ENCODE measurements around the gene U2SURP.
"Not testable (repeated sequence)": the region's sequence is repeated elsewhere in the genome, so short reads cannot be mapped to it uniquely, and the experiment has no call there.

U2SURP gene

GRCh38 chr3:143064777-143065176, 63.4 kb downstream of the U2SURP start:
- Histone ChIP-seq H3K4me1 (ENCODE audit: insufficient read depth, low read length) (peaks cover 11% of the 10 kb centered on the region), H3K4me3 (ENCODE audit: low read length) (no peak overlapping the region), H3K27me3 (ENCODE audit: insufficient read depth, low read length) (no peaks in the 10 kb centered on the region), H3K9me3 (ENCODE audit: insufficient read depth, low read depth, low read length) (no peaks in the 10 kb centered on the region), H3K36me3 (ENCODE audit: insufficient read depth, low read depth, low read length) (peaks cover 7% of the 10 kb centered on the region; the same call in 1 of the 2 replicates), H3K9ac (ENCODE audit: low read depth, low read length) (no peak overlapping the region), H3K27ac (ENCODE audit: low read length) (no peak overlapping the region)

- Histone ChIP-seq H3K4me1 (ENCODE audit: insufficient read depth, low read length) (peaks cover 11% of the 10 kb centered on the region), H3K27me3 (ENCODE audit: insufficient read depth, low read length) (no peaks in the 10 kb centered on the region), H3K27ac (ENCODE audit: low read length) (no peak overlapping the region), H3K36me3 (ENCODE audit: insufficient read depth, low read depth, low read length) (peaks cover 7% of the 10 kb centered on the region; the same call in 1 of the 2 replicates), H3K9me3 (ENCODE audit: insufficient read depth, low read depth, low read length) (no peaks in the 10 kb centered on the region), H3K9ac (ENCODE audit: low read depth, low read length) (no peak overlapping the region), H3K4me3 (ENCODE audit: low read length) (no peak overlapping the region)
These were observed 64.0 kb downstream of the U2SURP start for GRCh38 chr3:143065364-143065763.

DNA sequence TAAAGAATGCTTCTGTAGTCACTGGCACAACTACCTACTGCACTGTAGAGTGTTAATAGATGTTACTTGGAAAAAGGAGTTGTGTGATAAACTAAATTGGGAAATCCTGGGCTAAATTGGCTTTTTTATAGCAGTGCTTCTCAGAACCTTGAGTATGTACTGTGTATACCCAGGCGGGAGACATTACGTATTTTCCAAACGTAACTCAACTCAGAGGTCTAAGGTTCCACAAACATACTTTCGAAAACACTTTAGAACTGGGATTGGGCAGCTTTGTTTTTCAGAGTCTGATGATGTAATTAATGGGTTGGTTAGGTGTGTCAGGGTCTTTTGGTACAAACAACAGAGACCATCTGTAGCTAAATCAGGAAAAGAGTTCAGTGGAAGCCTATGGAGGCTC, 64.7 kb downstream of the U2SURP start:
- H3K27me3 ChIP-seq (ENCODE audit: insufficient read depth, low read length) = no peaks in the 10 kb centered on the region
- H3K9ac ChIP-seq (ENCODE audit: low read depth, low read length) = no peak overlapping the region
- no peak overlapping the region for H3K4me3 ChIP-seq (ENCODE audit: low read length)
- peaks cover 7% of the 10 kb centered on the region; the same call in 1 of the 2 replicates for H3K36me3 ChIP-seq (ENCODE audit: insufficient read depth, low read depth, low read length)
- no peaks in the 10 kb centered on the region for H3K9me3 ChIP-seq (ENCODE audit: insufficient read depth, low read depth, low read length)
- H3K4me1 ChIP-seq (ENCODE audit: insufficient read depth, low read length) = peaks cover 12% of the 10 kb centered on the region
- no peak overlapping the region for H3K27ac ChIP-seq (ENCODE audit: low read length)

GRCh38 chr3:143067201-143067600, 65.8 kb downstream of the U2SURP start:
- no peak overlapping the region for H3K4me3 ChIP-seq (ENCODE audit: low read length)
- no peaks in the 10 kb centered on the region for H3K36me3 ChIP-seq (ENCODE audit: insufficient read depth, low read depth, low read length)
- H3K9me3 ChIP-seq (ENCODE audit: insufficient read depth, low read depth, low read length) = no peaks in the 10 kb centered on the region
- H3K27me3 ChIP-seq (ENCODE audit: insufficient read depth, low read length) = no peaks in the 10 kb centered on the region
- H3K9ac ChIP-seq (ENCODE audit: low read depth, low read length) = no peak overlapping the region
- no peak overlapping the region for H3K27ac ChIP-seq (ENCODE audit: low read length)
- peaks cover 18% of the 10 kb centered on the region for H3K4me1 ChIP-seq (ENCODE audit: insufficient read depth, low read length)

DNA sequence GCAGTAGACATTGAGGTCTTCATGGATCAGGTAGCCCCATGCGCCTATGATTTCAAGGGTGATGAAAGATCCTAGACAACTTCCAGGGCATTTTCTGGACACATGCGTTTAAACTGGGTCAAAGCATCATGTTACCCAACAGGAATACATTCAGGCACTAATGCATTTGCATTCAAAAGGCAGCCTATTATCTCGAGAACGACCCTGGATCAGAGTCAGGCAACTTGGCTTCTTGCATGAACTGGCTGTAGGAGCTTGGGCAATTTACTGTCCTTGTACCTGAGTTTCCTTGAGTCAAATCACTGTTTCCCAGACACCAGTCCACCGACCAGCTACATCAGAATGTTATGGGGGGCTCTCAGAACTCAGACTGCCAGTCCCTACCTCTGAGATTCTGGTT, 66.7 kb downstream of the U2SURP start:
- no peaks in the 10 kb centered on the region for H3K36me3 ChIP-seq (ENCODE audit: insufficient read depth, low read depth, low read length)
- H3K9ac ChIP-seq (ENCODE audit: low read depth, low read length) = no peak overlapping the region

GRCh38 chr3:143070977-143071551, 69.7 kb downstream of the U2SURP start:
- H3K9me3 ChIP-seq (ENCODE audit: insufficient read depth, low read depth, low read length) = no peaks in the 10 kb centered on the region
- H3K27ac ChIP-seq (ENCODE audit: low read length) = no peak overlapping the region
- H3K27me3 ChIP-seq (ENCODE audit: insufficient read depth, low read length) = no peaks in the 10 kb centered on the region
- no peaks in the 10 kb centered on the region for H3K36me3 ChIP-seq (ENCODE audit: insufficient read depth, low read depth, low read length)
- no peak overlapping the region for H3K9ac ChIP-seq (ENCODE audit: low read depth, low read length)
- H3K4me3 ChIP-seq (ENCODE audit: low read length) = no peak overlapping the region
- peaks cover 18% of the 10 kb centered on the region for H3K4me1 ChIP-seq (ENCODE audit: insufficient read depth, low read length)

More for the DNA sequence above, 66.7 kb downstream of the U2SURP start:
- Histone ChIP-seq H3K9me3 (ENCODE audit: insufficient read depth, low read depth, low read length) (no peaks in the 10 kb centered on the region), H3K4me3 (ENCODE audit: low read length) (no peak overlapping the region), H3K27me3 (ENCODE audit: insufficient read depth, low read length) (no peaks in the 10 kb centered on the region), H3K27ac (ENCODE audit: low read length) (no peak overlapping the region), H3K4me1 (ENCODE audit: insufficient read depth, low read length) (peaks cover 18% of the 10 kb centered on the region)

- H3K27ac ChIP-seq (ENCODE audit: low read length) = no peak overlapping the region
- H3K4me1 ChIP-seq (ENCODE audit: insufficient read depth, low read length) = peaks cover 18% of the 10 kb centered on the region
- H3K4me3 ChIP-seq (ENCODE audit: low read length) = no peak overlapping the region
- H3K27me3 ChIP-seq (ENCODE audit: insufficient read depth, low read length) = no peaks in the 10 kb centered on the region
- H3K36me3 ChIP-seq (ENCODE audit: insufficient read depth, low read depth, low read length) = no peaks in the 10 kb centered on the region
- no peaks in the 10 kb centered on the region for H3K9me3 ChIP-seq (ENCODE audit: insufficient read depth, low read depth, low read length)
- no peak overlapping the region for H3K9ac ChIP-seq (ENCODE audit: low read depth, low read length)
These were observed 70.4 kb downstream of the U2SURP start for GRCh38 chr3:143071776-143072175.

DNA sequence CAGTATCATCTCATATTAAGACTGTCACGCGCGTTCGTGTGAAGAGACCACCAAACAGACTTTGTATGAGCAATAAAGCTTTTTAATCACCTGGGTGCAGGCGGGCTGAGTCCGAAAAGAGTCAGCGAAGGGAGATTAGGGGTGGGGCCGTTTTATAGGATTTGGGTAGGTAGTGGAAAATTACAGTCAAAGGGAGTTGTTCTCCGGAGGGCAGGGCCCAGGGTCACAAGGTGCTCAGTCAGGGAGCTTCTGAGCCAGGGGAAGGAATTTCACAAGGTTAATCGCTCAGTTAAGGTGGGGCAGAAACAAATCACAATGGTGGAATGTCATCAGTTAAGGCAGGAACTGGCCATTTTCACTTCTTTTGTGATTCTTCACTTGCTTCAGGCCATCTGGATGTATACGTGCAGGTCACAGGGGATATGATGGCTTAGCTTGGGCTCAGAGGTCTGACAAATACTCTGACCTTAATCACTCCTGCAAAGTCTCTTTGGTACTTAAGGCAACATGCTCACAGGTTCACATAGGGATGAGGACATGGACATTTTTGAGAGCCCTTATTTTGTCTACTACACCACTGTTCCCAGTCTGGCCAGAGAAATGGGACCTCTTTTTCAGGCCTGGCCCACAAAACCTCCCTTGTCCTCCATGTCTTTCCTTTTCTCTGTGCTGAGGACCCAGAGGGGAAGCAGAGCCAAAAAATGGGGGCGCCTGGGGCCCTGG, 71.1 kb downstream of the U2SURP start:
- not testable (repeated sequence) for H3K9me3 ChIP-seq (ENCODE audit: insufficient read depth, low read depth, low read length); H3K4me3 ChIP-seq (ENCODE audit: low read length); H3K36me3 ChIP-seq (ENCODE audit: insufficient read depth, low read depth, low read length); H3K9ac ChIP-seq (ENCODE audit: low read depth, low read length); H3K27ac ChIP-seq (ENCODE audit: low read length); H3K27me3 ChIP-seq (ENCODE audit: insufficient read depth, low read length)
- peaks cover 18% of the 10 kb centered on the region for H3K4me1 ChIP-seq (ENCODE audit: insufficient read depth, low read length)

DNA sequence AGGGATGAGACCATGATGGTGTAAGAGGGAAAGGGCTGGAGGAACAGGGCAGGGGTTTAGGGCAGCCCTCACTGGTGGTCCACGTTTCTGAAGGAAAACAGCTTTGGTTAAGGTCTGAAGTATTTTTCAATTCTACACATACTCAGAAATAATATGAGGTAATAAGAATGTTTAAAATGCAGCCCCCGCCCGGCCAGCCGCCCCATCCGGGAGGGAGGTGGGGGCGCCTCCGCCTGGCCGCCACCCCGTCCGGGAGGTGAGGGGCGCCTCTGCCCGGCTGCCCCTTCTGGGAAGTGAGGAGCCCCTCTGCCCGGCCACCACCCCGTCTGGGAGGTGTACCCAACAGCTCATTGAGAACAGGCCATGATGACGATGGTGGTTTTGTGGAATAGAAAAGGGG, 72.2 kb downstream of the U2SURP start:
- not testable (repeated sequence) for H3K9me3 ChIP-seq (ENCODE audit: insufficient read depth, low read depth, low read length); H3K9ac ChIP-seq (ENCODE audit: low read depth, low read length)

DNA sequence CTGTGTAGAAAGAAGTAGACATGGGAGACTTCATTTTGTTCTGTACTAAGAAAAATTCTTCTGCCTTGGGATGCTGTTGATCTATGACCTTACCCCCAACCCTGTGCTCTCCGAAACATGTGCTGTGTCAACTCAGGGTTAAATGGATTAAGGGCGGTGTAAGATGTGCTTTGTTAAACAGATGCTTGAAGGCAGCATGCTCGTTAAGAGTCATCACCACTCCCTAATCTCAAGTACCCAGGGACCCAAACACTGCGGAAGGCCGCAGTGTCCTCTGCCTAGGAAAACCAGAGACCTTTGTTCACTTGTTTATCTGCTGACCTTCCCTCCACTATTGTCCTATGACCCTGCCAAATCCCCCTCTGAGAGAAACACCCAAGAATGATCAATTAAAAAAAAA, 72.6 kb downstream of the U2SURP start:
- not testable (repeated sequence) for H3K4me3 ChIP-seq (ENCODE audit: low read length); H3K36me3 ChIP-seq (ENCODE audit: insufficient read depth, low read depth, low read length); H3K27me3 ChIP-seq (ENCODE audit: insufficient read depth, low read length); H3K4me1 ChIP-seq (ENCODE audit: insufficient read depth, low read length); H3K9ac ChIP-seq (ENCODE audit: low read depth, low read length); H3K27ac ChIP-seq (ENCODE audit: low read length); H3K9me3 ChIP-seq (ENCODE audit: insufficient read depth, low read depth, low read length)

More for the DNA sequence above, 72.2 kb downstream of the U2SURP start:
- not testable (repeated sequence) for H3K36me3 ChIP-seq (ENCODE audit: insufficient read depth, low read depth, low read length); H3K4me1 ChIP-seq (ENCODE audit: insufficient read depth, low read length); H3K27ac ChIP-seq (ENCODE audit: low read length); H3K27me3 ChIP-seq (ENCODE audit: insufficient read depth, low read length); H3K4me3 ChIP-seq (ENCODE audit: low read length)

DNA sequence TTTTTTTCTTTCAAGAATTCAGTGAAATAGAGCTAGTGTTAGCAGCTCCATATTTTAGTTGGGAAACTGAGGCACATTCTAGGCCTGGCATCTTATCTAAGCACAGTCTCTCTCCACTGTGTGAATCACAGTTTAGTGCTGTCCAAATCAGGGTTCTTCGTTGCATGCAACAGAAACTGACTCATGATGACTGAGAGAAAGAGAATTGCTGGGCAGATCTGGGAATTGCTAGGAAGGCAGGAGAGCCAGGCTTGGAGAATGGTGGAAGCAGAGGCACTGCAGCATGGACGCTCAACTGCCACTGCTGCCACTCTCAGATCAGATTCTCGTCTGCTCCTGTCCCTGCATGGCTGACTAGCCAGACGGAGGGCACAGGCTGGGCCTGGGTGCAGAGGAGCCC, 77.5 kb downstream of the U2SURP start:
- H3K9me3 ChIP-seq (ENCODE audit: insufficient read depth, low read depth, low read length) = no peaks in the 10 kb centered on the region
- no peak overlapping the region for H3K4me3 ChIP-seq (ENCODE audit: low read length)
- H3K36me3 ChIP-seq (ENCODE audit: insufficient read depth, low read depth, low read length) = no peaks in the 10 kb centered on the region
- no peaks in the 10 kb centered on the region for H3K27me3 ChIP-seq (ENCODE audit: insufficient read depth, low read length)
- H3K9ac ChIP-seq (ENCODE audit: low read depth, low read length) = no peak overlapping the region
- no peaks in the 10 kb centered on the region for H3K4me1 ChIP-seq (ENCODE audit: insufficient read depth, low read length)
- no peak overlapping the region for H3K27ac ChIP-seq (ENCODE audit: low read length)

- H3K27ac ChIP-seq (ENCODE audit: low read length) = no peak overlapping the region
- no peaks in the 10 kb centered on the region for H3K4me1 ChIP-seq (ENCODE audit: insufficient read depth, low read length)
- no peaks in the 10 kb centered on the region for H3K27me3 ChIP-seq (ENCODE audit: insufficient read depth, low read length)
- H3K9me3 ChIP-seq (ENCODE audit: insufficient read depth, low read depth, low read length) = peaks cover 3% of the 10 kb centered on the region
- H3K9ac ChIP-seq (ENCODE audit: low read depth, low read length) = no peak overlapping the region
- no peak overlapping the region for H3K4me3 ChIP-seq (ENCODE audit: low read length)
- H3K36me3 ChIP-seq (ENCODE audit: insufficient read depth, low read depth, low read length) = no peaks in the 10 kb centered on the region
These were observed 78.8 kb downstream of the U2SURP start for GRCh38 chr3:143080196-143080595.
